Sciatic nerve (tissue), 1 donor: Measurements from ENCODE around the gene SLC7A9. TPM values are rescaled to one million over a fixed set of nuclear protein-coding genes. Genes with fewer than 3 reads are reported as not detected.

Source experiments
- total RNA-seq: library from RNA; stranded (reverse); fragmentation: NEBNext Ultra II Directional; extraction: Animal tissue kit (Norgen Biotek cat#: 25700); gene quantifications from one replicate; pipeline ENCODE4 v1.2.1, GENCODE V29; 2021
- donor health status: DM: no; HTN: no; CAD: no.

Gene SLC7A9
- total RNA-seq, 1 donor from 2014 or later: 0.89 TPM

Other genes starting within 250 kb of the SLC7A9 start
- gene ANKRD27, start 194.6 kb downstream of the SLC7A9 start, total RNA-seq: 37.9 TPM
- gene RGS9BP, start 193.9 kb downstream of the SLC7A9 start, total RNA-seq: 0.13 TPM
- 5.1 TPM for gene NUDT19, start 177.9 kb downstream of the SLC7A9 start, total RNA-seq
- gene TDRD12, start 150.0 kb downstream of the SLC7A9 start, total RNA-seq: 0.40 TPM
- gene CEP89, start 102.2 kb upstream of the SLC7A9 start, total RNA-seq: 28.5 TPM
- 0.89 TPM for gene FAAP24, start 102.5 kb upstream of the SLC7A9 start, total RNA-seq
- gene RHPN2, start 195.1 kb upstream of the SLC7A9 start, total RNA-seq: 4.5 TPM
- 9.7 TPM for gene GPATCH1, start 211.4 kb upstream of the SLC7A9 start, total RNA-seq